G401 (cell line): Measurements from ENCODE around the gene DBN1. TPM values are rescaled to one million over a fixed set of nuclear protein-coding genes. Genes with fewer than 3 reads are reported as not detected.

Source experiments
- DNase-seq: peaks from one replicate; pipeline ENCODE4 v3.0.0-alpha.2; 2015; ENCODE audit warnings: low spot score
- in situ Hi-C: cut with HindIII; loops from 2 replicates; pipeline ENCODE4 v1.10.0; 2016; ENCODE audit warnings: low sequenced_read_pairs, mixed read lengths
- total RNA-seq: library from RNA; depleted of rRNA; stranded (reverse); fragments of >200 nt; shearing (Covaris generic); gene quantifications from 2 replicates; pipeline ENCODE4 v1.2.3, GENCODE V29; 2014

The DBN1 gene
- total RNA-seq, 1 experiment from 2014 or later = 295 TPM

DNA sequence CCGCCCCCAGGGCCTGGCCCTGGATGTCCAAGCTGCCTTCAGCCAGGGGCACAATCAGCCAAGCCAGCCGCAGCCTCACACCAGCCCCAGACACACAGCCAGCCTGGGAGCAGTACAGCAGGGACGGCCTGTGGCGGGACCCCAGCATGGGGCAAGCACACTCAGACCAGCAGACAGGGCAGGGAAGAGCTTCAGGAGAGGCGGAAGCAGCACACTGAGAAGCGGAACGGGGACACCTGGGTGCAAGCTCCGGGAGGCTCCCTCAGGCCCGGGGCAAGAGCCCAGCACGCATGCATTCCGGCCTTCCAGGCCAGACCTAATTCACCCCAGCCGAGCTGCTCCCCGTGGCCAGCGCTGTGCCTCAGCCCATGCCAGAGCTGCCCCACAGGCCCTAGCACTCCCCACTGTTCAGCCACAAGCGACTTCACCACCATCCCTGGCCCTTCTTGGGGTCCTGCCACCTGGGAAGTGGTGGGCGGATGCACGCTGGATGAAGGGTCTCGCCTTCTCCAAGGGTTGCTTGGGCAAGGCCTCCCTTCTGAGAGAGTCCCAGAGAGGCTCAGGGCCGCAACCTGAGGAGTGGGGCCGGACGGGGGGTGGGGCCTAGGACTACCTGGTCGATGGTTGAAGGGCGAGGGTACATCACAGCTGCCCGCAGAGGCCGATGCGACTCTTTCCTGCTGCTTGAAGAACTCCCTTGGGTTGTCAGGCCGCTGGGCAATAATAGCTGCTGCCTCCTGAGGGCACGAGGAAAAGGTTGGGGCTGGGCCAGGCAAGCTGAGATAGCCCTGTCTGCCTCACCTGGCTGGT, 13.4 kb downstream of the DBN1 start:
- DNase-seq = no peak
- in situ Hi-C loops = no loop called here

DNA sequence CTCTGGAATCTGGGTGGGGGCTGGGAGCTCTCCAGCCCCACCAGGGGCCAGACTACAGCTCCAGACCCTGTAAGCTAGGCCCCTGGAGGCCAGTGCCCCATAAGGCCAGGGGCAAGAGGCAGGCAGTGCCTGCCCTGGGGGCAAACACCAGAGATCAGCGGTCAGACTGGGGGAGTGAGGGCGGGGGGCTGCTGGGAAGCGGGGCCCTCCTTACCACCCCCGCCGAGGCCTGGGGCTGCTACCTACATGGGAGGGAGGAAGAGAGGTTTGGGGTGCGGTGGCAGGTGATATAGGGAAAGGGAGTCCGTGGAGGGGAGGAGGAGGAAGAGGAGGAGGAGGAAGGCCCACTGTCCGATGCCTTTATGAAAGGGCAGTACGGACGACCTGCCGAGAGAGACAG, 14.1 kb downstream of the DBN1 start:
- in situ Hi-C loops = no loop called here
- DNase-seq = no peak

DNA sequence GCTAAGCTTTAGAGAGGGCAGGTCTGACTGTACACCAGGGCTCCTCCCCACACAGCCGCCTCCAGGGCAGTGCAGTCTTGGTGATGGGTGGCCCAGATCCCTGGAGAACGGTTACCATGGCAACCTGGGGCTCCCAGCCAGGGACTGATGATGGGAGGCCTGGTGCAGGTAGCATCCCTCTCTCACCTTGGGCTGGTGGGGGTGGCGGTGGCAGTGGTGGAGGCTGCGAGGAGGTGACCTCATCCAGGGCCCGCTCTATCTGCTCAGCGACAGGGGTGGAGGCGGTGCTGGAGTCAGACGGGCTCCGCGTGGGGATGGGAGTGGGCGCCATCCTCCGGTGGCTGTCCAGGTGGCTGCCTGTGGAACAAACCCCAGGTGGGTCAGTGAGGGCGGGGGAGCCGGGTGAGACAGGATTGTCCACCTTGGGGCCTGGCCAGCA, 14.5 kb downstream of the DBN1 start:
- in situ Hi-C loops = no loop called here
- DNase-seq = peak; percentile 50

DNA sequence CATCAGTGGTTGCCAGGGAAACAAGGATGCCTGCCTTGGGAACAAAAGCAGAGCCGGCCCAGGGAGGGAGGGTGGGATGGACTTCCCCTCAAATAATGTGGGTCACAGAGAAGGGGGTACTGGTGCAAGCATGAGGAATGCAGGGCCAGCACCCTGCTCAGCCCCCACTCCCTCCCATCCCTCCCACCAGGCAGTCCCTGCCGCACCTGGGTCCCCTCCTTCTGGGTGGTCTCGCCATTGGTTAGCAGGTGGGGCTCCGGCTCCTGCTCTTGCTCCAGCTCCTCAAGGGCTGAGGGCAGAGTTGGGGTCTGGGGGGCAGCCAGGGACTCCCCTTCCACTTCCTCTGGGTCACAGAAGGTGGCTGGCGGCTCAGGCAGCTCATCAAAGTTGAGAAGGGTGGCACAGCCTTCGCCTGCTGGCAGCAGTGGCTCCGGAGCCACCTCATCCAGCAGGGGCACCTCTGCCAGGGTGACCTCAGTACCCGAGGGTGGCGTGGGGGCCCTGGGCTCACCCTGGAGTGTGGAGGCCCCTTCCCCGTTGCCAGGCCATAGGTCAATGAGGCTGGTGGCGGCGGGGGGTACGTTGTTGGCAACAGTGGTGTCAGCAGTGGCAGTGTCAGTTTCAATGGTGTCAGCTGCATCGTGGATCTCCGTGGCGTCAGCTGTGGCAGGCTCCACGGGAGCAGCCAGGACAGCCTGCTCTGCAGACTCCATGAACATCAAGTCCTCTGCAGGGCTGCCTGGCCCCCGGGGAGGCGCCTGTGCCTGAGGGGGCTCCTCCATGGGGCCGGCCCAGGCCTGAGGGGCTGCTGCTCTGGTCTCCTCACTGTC, 15.4 kb downstream of the DBN1 start:
- in situ Hi-C loops = no loop called here

DNA sequence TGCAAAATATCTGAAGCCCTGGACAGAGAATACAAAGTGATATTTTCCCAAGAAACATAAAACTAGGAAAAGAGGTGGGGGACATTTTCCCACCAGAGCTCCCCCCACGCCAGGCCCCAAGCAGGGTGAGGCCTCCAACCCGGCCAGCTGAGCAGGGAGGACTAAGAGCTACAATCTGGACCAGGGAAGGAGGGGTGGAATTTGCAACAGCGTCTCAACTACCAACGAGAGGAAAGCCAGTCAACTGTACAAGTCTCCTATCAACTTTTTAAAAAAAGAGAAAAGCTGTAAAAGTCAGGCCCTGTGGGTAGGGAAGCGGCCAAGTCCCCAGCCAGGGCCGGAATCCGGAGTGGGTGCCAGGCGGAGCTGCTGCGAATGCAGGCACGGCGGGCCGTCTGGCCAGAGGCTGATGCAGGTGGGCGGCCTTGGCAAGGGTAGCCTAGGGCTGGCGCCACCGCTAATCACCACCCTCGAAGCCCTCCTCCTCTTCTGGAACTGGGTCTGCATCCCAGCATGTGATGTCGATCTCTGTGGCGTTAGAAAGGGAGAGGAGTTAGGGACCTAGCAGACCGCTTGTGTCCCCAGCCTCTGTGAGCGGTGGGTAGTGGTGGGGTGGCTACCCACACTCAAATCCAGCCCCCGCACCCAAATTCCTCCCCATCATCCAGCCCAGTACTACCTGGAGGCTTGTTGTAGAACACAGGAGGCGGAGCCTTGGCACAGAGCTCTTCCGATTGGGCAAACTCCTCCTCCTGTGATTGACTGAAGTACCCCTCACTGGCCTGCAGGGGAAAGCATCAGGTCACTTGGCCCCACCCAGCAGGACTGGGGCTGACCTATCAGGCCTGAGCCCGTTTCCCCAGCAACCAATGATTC, 16.2 kb downstream of the DBN1 start:
- in situ Hi-C loops = no loop called here
- DNase-seq = peak; percentile 100

More for the DNA sequence above, 15.4 kb downstream of the DBN1 start:
- no peak for DNase-seq

DNA sequence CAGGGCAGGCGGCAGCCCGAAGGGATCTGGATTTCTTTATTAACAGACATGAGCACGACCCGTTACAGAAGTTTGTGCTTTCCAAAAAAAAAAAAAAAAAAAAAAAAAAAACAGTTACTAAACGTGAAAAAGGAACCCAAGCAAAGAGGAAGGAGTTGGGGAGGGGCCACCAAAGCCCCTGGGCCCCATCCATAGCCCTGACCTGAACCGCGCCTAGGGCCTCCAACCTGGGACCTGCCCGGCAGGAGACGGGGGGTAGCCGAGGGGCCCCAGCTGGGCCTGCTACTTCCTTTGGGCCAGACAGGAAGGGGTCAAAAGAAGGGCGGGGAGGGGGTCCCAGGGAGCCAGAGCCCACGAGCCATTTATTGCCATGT, 16.9 kb downstream of the DBN1 start:
- in situ Hi-C loops = no loop called here
- DNase-seq = no peak

DNA sequence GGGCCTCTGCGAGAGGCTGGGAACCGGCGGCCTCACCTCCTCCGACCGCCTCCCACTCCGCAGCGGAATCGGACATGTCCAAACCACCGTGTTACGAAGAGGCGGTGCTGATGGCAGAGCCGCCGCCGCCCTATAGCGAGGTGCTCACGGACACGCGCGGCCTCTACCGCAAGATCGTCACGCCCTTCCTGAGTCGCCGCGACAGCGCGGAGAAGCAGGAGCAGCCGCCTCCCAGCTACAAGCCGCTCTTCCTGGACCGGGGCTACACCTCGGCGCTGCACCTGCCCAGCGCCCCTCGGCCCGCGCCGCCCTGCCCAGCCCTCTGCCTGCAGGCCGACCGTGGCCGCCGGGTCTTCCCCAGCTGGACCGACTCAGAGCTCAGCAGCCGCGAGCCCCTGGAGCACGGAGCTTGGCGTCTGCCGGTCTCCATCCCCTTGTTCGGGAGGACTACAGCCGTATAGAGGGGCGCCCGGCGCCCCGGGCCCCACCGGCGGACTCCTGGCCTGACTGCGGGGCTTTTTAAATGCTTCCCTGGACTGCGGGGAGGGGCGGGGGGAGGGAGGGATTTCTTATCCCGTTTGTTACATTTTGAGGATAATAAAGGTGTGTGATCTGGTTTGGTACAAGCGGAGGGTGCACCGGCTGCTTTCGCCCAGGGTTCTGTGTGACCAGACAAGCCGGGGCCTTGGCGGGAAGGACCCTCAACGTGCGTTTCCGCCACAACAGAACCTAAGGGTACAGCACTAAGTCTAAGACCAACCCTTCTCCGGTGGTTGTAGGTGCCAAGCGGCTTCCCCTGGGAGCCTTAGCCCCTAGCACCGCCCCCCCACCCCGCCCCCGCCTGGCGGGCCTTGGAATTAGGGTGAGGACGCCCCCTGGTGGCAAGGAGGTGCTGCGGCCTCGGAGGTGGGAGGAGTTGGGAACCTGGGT, 17.5 kb downstream of the DBN1 start:
- DNase-seq = peak; percentile 92
- in situ Hi-C loops = no loop called here

DNA sequence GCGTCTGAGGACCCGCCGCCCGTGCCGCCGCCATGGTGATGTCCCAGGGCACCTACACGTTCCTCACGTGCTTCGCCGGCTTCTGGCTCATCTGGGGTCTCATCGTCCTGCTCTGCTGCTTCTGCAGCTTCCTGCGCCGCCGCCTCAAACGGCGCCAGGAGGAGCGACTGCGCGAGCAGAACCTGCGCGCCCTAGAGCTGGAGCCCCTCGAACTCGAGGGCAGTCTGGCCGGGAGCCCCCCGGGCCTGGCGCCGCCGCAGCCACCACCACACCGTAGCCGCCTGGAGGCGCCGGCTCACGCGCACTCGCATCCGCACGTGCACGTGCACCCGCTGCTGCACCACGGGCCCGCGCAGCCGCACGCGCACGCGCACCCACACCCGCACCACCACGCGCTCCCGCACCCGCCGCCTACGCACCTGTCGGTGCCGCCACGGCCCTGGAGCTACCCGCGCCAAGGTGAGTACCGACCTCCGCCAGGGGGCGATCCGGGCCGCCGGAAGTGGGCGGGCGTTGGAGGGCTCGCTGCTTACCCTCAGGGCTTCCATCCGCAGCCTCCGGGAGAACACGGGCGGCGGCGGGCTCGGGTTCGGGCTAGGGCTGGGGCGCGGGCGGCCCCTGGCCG, 18.3 kb downstream of the DBN1 start:
- in situ Hi-C loops = no loop called here
- DNase-seq = peak; percentile 83

DNA sequence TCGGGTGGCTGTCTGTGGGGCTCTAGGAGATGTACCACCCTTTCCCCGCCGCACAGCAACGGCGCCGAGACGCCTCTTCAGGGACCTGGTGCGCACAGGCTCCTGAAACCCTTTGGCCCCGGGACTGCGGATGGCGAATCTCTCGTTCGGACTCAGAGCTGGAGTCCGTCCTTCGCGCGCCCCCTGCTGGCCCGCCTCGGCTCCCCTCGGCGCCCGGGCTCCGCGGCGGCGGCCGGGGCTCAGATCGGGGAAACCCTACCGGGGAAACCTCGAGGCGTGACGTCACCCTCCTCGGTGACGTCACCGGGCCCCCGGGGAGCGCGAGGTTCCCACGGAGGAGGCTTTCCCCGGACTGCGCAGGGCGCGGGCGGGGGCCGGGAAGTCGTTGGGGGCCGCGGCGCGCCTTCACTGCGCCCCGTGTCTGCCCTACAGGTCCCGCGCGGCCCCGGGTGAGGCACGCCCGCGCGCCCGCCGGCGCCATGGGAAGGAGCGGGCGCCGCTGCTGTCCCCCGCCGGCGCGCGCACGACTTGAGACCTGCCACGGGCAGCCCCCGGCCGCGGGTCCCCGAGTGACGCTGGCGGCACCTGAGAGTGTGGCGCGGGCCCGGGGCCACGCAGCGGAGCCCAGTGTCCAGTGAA, 18.9 kb downstream of the DBN1 start:
- in situ Hi-C loops = no loop called here

DNA sequence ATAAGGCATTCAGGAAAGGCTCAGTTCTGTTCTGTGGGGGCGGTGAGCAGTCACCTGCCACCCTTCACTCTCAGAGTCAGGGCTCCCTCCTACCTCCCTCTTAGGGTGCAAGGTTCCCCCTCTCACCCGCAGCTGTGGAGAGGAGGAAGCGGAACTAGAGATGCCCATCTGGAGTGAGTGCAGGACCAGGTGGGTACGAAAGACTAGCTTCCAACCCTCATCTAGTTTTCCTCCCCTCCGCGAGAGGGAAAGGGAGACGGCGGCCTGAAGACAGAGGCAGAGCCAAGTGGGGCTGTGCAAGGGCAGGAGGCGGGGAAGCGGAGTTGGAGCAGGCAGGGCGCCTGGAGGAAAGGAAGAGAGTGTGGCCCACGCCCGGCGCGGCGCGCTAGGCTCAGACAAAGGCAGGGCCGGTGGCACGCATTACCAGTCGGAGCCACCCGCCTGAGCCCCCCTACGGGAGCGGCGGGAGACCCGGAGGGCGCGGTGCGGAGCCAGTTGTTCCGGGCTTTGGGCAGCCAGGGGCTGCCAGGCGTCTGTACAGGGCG, 19.5 kb downstream of the DBN1 start:
- in situ Hi-C loops = no loop called here

More for the DNA sequence above, 18.9 kb downstream of the DBN1 start:
- peak; percentile 81 for DNase-seq

DNA sequence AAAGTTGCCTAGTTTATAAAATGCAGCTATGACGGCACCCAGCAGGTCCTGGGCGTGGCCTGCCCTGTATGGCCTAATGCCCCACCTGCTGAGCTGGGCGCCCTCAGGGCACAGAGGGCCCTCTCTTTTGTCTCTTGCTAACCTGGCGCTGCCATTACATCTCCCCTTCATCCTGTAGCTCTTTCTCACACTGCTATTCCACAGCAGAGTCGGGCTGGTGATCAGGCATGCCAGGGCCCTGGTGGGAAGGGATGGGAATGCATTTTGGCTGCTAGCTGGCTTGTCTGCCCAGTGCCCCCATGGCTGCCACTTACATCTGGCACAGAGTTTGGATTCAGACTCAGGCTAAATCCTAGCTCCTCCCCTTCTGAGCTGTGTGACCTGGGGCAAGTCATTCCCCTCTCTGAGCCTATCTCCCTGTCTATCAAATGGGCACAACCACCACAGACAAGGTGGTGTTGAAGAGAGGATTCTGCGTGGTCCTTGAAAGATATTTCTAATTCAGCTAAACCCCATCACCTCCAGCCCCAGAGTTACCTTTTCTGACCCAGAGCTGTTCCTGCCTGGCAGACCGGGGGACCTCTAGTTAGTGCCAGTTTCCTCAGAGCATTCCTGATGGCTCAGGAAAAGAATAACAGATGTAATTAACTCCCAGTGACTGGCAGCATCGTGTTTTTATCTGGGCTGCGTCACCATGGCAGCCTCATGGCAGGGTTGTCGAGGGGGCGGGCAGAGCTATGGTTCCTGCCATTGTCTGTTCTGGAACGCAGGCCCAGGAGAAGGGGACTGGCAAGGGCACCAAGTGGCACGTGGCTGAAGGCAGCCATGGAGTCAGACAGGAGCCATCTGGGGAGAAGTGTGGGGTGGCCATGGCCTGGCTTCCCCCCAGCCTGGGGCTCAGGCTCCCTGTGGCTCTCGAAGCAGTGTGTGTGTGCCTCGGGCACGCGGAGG, 20.5 kb downstream of the DBN1 start:
- DNase-seq = no peak
- in situ Hi-C loops = no loop called here

More for the DNA sequence above, 19.5 kb downstream of the DBN1 start:
- DNase-seq = peak; percentile 49

DNA sequence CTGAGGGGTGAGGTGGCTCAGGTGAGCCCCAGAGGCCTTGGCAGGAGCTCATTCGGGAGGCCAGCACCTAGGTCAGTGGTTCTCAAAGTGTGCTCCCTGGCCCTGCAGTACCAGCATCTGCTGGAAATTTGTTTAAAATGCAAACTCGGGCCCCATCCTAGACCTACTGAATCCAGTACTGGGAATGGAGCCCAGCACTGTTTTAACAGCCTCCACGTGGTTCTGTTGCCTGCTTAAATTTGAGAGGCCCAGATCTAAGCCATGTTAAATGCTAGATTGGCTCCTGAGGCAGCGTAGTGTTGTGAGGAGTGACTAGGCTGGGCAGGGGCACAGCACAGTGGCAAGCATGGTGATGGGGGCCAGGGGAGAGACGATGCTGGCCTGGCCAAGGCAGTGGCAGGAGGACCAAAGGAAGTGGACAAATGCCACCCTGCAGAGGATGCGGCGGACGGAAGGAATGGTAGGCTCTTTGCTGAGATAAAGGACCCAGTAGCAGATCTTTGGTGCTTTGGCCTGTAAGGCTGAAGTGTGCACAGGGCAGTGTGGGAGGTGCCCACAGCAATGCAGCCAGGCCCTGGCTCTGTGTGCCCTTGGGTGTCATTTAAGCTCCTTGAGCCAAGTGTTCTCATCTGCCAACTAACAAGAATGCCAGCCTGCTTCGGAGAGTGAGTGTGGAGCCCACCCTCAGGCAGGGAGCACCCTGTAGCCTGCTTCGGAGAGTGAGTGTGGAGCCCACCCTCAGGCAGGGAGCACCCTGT, 22.6 kb downstream of the DBN1 start:
- DNase-seq = no peak
- in situ Hi-C loops = no loop called here

DNA sequence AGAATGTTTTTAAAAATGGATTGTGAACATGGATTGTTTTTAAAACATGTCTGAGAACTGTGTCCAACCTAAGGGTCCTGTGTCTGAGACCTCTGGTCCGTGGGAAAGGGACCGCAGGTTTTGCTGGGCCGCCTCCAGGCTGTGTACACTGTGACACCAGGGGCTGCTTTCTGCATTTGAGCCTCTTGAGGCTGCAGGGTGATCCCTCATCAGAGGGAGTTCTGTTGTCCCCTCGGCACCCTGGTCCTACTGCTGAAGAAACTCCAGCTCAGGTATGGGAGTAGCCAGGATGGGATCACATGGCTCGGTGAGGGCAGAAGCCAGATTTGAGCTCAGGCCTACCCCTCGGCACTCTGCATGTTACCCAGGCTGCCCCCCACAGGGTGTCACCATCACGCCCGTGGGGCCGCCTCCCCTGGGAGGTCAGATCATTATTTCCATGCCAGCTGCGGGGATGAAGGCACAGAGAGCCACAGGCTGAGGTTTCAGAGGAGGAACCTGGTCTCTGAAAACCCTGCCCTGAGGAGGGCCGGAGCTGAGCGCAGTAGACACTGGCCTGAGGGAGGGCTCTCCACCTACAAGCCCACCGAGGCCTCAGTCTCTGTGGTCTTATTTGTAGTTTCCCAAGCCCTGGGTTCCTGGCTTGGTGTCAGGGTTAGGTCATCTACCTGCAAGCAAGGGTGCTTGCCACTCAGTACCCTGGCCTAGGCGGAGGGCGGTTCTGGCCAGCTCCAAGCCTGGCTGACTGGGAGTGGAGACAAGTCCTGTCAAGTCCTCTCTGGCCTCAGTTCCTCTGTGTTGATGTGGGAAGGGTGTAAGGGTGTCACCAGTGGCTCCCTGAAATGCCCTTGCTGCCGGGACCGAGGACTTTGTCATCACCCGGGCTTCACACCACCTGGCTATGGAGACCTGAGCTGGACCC, 24.0 kb downstream of the DBN1 start:
- DNase-seq = no peak
- in situ Hi-C loops = loop anchor here (5.0 to 10.0 kb wide), 2 partner anchors 42 to 105 kb away; partner anchors contain the start of gene F12

DNA sequence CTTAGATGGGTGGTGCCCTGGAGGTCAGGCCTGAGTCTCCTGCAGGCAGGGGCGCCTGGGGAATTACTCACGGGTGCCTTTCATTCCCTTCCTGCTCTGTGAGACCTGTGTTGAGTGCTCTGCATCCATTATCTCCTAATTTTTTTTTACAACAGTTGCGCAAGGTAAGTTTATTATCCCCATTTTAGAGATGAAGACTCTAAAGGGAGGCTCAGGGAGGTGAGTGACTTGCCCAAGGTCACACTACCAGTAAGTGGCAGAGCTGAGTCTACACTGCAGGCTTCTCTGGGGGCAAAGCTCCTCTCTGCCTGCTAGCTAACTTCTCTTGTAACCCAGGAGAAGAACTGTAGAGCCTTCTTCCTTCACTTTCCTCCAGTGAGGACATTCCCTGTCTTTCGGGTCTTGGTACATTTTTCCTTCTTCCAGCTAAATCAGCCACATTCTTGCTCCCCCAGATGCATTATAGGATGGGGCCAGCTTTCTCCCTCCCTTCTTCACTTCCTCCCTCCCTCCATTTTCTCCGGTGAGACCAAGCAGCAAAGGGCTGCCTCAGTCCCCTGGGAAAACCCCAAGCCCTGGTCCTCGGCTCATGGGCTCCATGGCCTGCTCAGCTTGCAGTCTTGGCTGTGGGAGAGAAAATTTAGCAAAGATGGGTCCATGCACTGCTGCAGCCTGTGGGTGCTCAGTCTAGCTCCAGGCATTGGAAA, 25.0 kb downstream of the DBN1 start:
- no peak for DNase-seq
- in situ Hi-C loops = loop anchor here (5.0 to 10.0 kb wide), 2 partner anchors 41 to 104 kb away; partner anchors contain the start of gene F12
